Brain microvascular endothelial cell (primary cell): ENCODE measurements around the gene ZNF684.
"Not testable (repeated sequence)": the region's sequence is repeated elsewhere in the genome, so short reads cannot be mapped to it uniquely, and the experiment has no call there.

ENCODE experiments used
- DNase-seq: peaks from one replicate; pipeline ENCODE4 v3.0.0-alpha.2; 2020
- H3K27ac ChIP-seq: fragments of 250-450 bp; sonication (Bioruptor Pico); 2 replicates; pipeline ENCODE4 v1.5.1; 2020; ENCODE audit warnings: mild to moderate bottlenecking, moderate library complexity
- H3K27me3 ChIP-seq: fragments of 250-450 bp; sonication (Bioruptor Pico); replicated peaks from 2 replicates; pipeline ENCODE4 v1.5.1; 2020; ENCODE audit warnings: mild to moderate bottlenecking
- H3K36me3 ChIP-seq: fragments of 250-450 bp; sonication (Bioruptor Pico); replicated peaks from 2 replicates; pipeline ENCODE4 v1.5.1; 2020; ENCODE audit warnings: mild to moderate bottlenecking
- H3K4me3 ChIP-seq: 2 replicates; pipeline ENCODE4 v1.5.1; 2011; ENCODE audit warnings: low read depth, mild to moderate bottlenecking, control low read depth, low read length, moderate library complexity
- CTCF ChIP-seq: IDR thresholded peaks from 2 replicates; pipeline ENCODE4 v1.5.1; 2011; ENCODE audit warnings: low read depth, mild to moderate bottlenecking, moderate library complexity, low read length, control low read depth, inconsistent platforms; ENCODE audit errors: missing control alignments
- in situ Hi-C: cut with HindIII; loops from 2 replicates; pipeline ENCODE4 v1.10.0; 2017; ENCODE audit warnings: low sequenced_read_pairs, low pct_ligation_motif_present

The ZNF684 gene

GRCh38 chr1:40564506-40564905 is 33.1 kb downstream of the ZNF684 start:
- in situ Hi-C loops: no loop called here
- no peaks in the 10 kb centered on the region for H3K27me3 ChIP-seq
- no peaks in the 10 kb centered on the region for H3K36me3 ChIP-seq
- DNase-seq: no peak
- H3K27ac ChIP-seq: no peak overlapping the region
- no peak for TF ChIP-seq CTCF
- H3K4me3 ChIP-seq: no peak overlapping the region

- in situ Hi-C loops: no loop called here
Observed at GRCh38 chr1:40564913-40565312, 33.5 kb downstream of the ZNF684 start.

DNA sequence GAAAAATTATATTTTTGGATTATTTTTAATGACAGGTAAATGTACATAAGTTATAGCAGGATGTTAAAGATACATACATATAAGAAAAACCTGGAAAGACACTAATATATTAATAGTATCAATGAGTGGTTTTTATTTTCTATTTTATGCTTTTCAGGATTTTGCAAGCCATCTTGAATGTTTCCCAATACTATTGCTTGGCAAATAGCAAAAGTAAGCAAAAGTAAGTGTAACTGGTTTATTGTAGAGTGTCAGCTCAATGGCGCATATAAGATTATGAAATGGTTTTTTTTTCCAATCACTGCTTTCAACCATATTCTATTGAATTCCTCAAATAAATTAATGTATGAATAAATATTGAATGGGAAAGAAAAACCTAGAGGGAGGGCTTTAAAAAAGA is 36.4 kb downstream of the ZNF684 start:
- H3K4me3 ChIP-seq: no peak overlapping the region
- no peak for DNase-seq
- no peaks in the 10 kb centered on the region for H3K27me3 ChIP-seq
- H3K36me3 ChIP-seq: no peaks in the 10 kb centered on the region
- no peak overlapping the region for H3K27ac ChIP-seq
- in situ Hi-C loops: no loop called here
- TF ChIP-seq CTCF: no peak

More at GRCh38 chr1:40564913-40565312, 33.5 kb downstream of the ZNF684 start:
- Histone ChIP-seq H3K36me3 (no peaks in the 10 kb centered on the region), H3K27me3 (no peaks in the 10 kb centered on the region), H3K4me3 (no peak overlapping the region), H3K27ac (no peak overlapping the region)
- DNase-seq: no peak
- TF ChIP-seq CTCF: no peak

GRCh38 chr1:40574805-40575204 is 43.4 kb downstream of the ZNF684 start:
- H3K4me3 ChIP-seq, H3K27ac ChIP-seq, H3K36me3 ChIP-seq, in situ Hi-C loops, DNase-seq, H3K27me3 ChIP-seq: not testable (repeated sequence)

DNA sequence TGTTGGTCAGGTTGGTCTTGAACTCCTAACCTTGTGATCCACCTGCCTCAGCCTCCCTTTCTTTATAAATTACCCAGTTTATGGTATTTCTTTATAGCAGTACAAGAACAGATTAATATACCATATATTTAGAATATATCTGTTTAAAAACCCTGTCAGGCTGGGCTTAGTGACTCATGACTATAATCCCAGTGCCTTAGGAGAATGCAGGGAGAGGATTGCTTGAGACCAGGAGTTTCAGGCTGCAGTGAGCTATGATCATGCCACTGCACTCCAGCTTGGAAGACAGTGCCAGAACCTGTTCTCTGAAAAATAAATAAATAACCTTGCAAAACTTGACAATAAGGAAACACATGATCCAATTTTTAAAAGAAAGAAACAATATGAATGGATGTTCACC is 43.9 kb downstream of the ZNF684 start:
- H3K36me3 ChIP-seq: no peaks in the 10 kb centered on the region
- TF ChIP-seq CTCF: no peak
- H3K27me3 ChIP-seq: no peaks in the 10 kb centered on the region
- in situ Hi-C loops: no loop called here
- DNase-seq: no peak
- no peak overlapping the region for H3K27ac ChIP-seq
- no peak overlapping the region for H3K4me3 ChIP-seq

DNA sequence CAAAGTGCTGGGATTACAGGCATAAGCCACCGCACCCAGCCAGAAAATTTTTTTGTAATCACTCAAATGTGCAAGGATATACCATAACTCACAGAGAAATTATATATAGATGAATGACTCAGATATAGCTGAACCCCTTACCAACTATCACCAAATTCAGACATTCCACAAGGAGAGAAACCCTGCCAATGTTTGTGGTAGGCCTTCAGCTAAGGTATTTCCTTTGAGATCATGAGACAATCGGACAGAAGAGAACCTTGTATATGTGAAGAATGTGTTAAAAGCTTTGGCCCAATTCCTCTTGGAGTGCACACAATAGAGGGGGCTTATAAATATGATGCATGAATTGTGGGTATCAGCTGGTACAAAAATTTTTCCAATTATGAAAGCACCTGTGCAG is 50.7 kb downstream of the ZNF684 start:
- in situ Hi-C loops: no loop called here
- H3K36me3 ChIP-seq: no peaks in the 10 kb centered on the region
- H3K27me3 ChIP-seq: no peaks in the 10 kb centered on the region
- no peak overlapping the region for H3K4me3 ChIP-seq
- peak; percentile 16 for DNase-seq
- H3K27ac ChIP-seq: no peak overlapping the region
- TF ChIP-seq CTCF: no peak

GRCh38 chr1:40583980-40584379 is 52.5 kb downstream of the ZNF684 start:
- no peak overlapping the region for H3K27ac ChIP-seq
- no peak for DNase-seq
- in situ Hi-C loops: no loop called here
- peaks cover 5% of the 10 kb centered on the region for H3K27me3 ChIP-seq
- no peak overlapping the region for H3K4me3 ChIP-seq
- TF ChIP-seq CTCF: no peak
- H3K36me3 ChIP-seq: no peaks in the 10 kb centered on the region
